WTC11 (cell line): ENCODE data around the gene TBR1. TPM values are rescaled to one million over a fixed set of nuclear protein-coding genes. Genes with fewer than 3 reads are reported as not detected.

Experiments used
- ATAC-seq: fragments of 200-7000 bp; cut with Tn5 transposase; 2 replicates; pipeline ENCODE4 v1.10.0; 2021; ENCODE audit warnings: mild to moderate bottlenecking, moderate library complexity
- CTCF ChIA-PET: fragments of 300-600 bp; sonication (Branson Sonifier 250); formaldehyde crosslinking; loops from one replicate; lab custom pipeline; 2021; ENCODE audit warnings: antibody characterized with exemption; lab: Charles Lee
- POLR2A ChIA-PET: fragments of 350-600 bp; sonication (Branson Sonifier 250); formaldehyde crosslinking; loops from one replicate; lab custom pipeline; 2021; ENCODE audit warnings: antibody characterized with exemption; lab: Charles Lee
- DNase-seq: peaks from one replicate; pipeline ENCODE4 v3.0.0; 2021; ENCODE audit warnings: low spot score
- H3K27ac Mint-ChIP-seq: 2 replicates; pipeline ENCODE4 v1.8.0; 2021; ENCODE audit warnings: mixed read lengths
- H3K27me3 Mint-ChIP-seq: 2 replicates; pipeline ENCODE4 v1.8.0; 2021; ENCODE audit warnings: low read depth, mild to moderate bottlenecking, moderate library complexity, mixed read lengths
- H3K36me3 Mint-ChIP-seq: 2 replicates; pipeline ENCODE4 v1.8.0; 2021; ENCODE audit warnings: mixed read lengths
- H3K4me1 Mint-ChIP-seq: 2 replicates; pipeline ENCODE4 v1.8.0; 2022; ENCODE audit warnings: mixed read lengths
- H3K4me3 Mint-ChIP-seq: 2 replicates; pipeline ENCODE4 v1.8.0; 2021; ENCODE audit warnings: mild to moderate bottlenecking, moderate library complexity, mixed read lengths
- H3K9me3 Mint-ChIP-seq: 2 replicates; pipeline ENCODE4 v1.8.0; 2021; ENCODE audit warnings: mixed read lengths
- CREM ChIP-seq: sonication (generic); formaldehyde crosslinking; IDR thresholded peaks from 2 replicates; pipeline ENCODE4 v1.8.1; 2022; ENCODE audit warnings: mild to moderate bottlenecking, missing genetic modification reagents, moderate library complexity
- ELF4 ChIP-seq: sonication (generic); formaldehyde crosslinking; IDR thresholded peaks from 2 replicates; pipeline ENCODE4 v1.8.1; 2022; ENCODE audit warnings: low read depth, mild to moderate bottlenecking, moderate library complexity, missing genetic modification reagents
- GRHL2 ChIP-seq: fragments of 250-450 bp; sonication (Bioruptor Pico); IDR thresholded peaks from 2 replicates; pipeline ENCODE4 v1.8.0; 2022; ENCODE audit warnings: mild to moderate bottlenecking, moderate library complexity; ENCODE audit not compliant: insufficient replicate concordance, severe bottlenecking
- GTF2I ChIP-seq: fragments of 250-450 bp; sonication (Bioruptor Pico); conservative IDR thresholded peaks from 2 replicates; pipeline ENCODE4 v1.4.0; 2021; ENCODE audit warnings: mild to moderate bottlenecking
- PRRX2 ChIP-seq: fragments of 250-450 bp; sonication (Bioruptor Pico); IDR thresholded peaks from 2 replicates; pipeline ENCODE4 v1.8.0; 2021; ENCODE audit warnings: mild to moderate bottlenecking
- RELA ChIP-seq: sonication (generic); formaldehyde crosslinking; IDR thresholded peaks from 2 replicates; pipeline ENCODE4 v1.8.1; 2022; ENCODE audit warnings: missing genetic modification reagents, mild to moderate bottlenecking, borderline replicate concordance
- TCF7 ChIP-seq: sonication (generic); formaldehyde crosslinking; IDR thresholded peaks from 2 replicates; pipeline ENCODE4 v1.8.0; 2022; ENCODE audit warnings: mild to moderate bottlenecking, low read depth, missing genetic modification reagents, moderate library complexity
- TEAD4 ChIP-seq: sonication (generic); formaldehyde crosslinking; IDR thresholded peaks from 2 replicates; pipeline ENCODE4 v1.8.0; 2022; ENCODE audit warnings: mild to moderate bottlenecking, missing genetic modification reagents
- ZNF317 ChIP-seq: sonication (generic); formaldehyde crosslinking; IDR thresholded peaks from 2 replicates; pipeline ENCODE4 v1.8.1; 2023; ENCODE audit warnings: low read depth, mild to moderate bottlenecking, moderate library complexity, missing genetic modification reagents, borderline replicate concordance
- ZNF532 ChIP-seq: fragments of 250-450 bp; sonication (Bioruptor Pico); IDR thresholded peaks from 2 replicates; pipeline ENCODE4 v1.9.0; 2021; ENCODE audit warnings: mild to moderate bottlenecking, borderline replicate concordance
- ZSCAN18 ChIP-seq: fragments of 250-450 bp; sonication (Bioruptor Pico); IDR thresholded peaks from 2 replicates; pipeline ENCODE4 v2.1.2; 2022; ENCODE audit warnings: mild to moderate bottlenecking, moderate library complexity
- total RNA-seq: library from RNA; stranded (reverse); gene quantifications from 3 replicates; pipeline ENCODE4 v1.2.3, GENCODE V29; 2021
- TF ChIP-seq, protein P1 (sequence below): fragments of 250-450 bp; sonication (Bioruptor Pico); IDR thresholded peaks from 2 replicates; pipeline ENCODE4 v1.9.0; 2021; ENCODE audit warnings: mild to moderate bottlenecking
- TF ChIP-seq, protein P2 (sequence below): sonication (generic); formaldehyde crosslinking; IDR thresholded peaks from 2 replicates; pipeline ENCODE4 v1.8.0; 2023; ENCODE audit warnings: missing genetic modification reagents, mild to moderate bottlenecking, borderline replicate concordance

TBR1 gene
- total RNA-seq, 1 experiment from 2014 or later: not detected

- H3K27ac Mint-ChIP-seq: no peak overlapping the region
- ATAC-seq (no peak), DNase-seq (no peak)
- CTCF ChIA-PET: no interaction called here
- H3K4me3 Mint-ChIP-seq: no peak overlapping the region
- H3K9me3 Mint-ChIP-seq: no peaks in the 10 kb centered on the region
- no peak for TF ChIP-seq TEAD4 (CRISPR knock-in tag)
- no peak for TF ChIP-seq CREM (CRISPR knock-in tag)
- TF ChIP-seq, protein P1, sequence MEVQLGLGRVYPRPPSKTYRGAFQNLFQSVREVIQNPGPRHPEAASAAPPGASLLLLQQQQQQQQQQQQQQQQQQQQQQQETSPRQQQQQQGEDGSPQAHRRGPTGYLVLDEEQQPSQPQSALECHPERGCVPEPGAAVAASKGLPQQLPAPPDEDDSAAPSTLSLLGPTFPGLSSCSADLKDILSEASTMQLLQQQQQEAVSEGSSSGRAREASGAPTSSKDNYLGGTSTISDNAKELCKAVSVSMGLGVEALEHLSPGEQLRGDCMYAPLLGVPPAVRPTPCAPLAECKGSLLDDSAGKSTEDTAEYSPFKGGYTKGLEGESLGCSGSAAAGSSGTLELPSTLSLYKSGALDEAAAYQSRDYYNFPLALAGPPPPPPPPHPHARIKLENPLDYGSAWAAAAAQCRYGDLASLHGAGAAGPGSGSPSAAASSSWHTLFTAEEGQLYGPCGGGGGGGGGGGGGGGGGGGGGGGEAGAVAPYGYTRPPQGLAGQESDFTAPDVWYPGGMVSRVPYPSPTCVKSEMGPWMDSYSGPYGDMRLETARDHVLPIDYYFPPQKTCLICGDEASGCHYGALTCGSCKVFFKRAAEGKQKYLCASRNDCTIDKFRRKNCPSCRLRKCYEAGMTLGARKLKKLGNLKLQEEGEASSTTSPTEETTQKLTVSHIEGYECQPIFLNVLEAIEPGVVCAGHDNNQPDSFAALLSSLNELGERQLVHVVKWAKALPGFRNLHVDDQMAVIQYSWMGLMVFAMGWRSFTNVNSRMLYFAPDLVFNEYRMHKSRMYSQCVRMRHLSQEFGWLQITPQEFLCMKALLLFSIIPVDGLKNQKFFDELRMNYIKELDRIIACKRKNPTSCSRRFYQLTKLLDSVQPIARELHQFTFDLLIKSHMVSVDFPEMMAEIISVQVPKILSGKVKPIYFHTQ (CRISPR knock-in tag): no peak
- no peak for TF ChIP-seq TCF7
- TF ChIP-seq ZNF317 (CRISPR knock-in tag): no peak
- TF ChIP-seq ELF4 (CRISPR knock-in tag): no peak
- TF ChIP-seq ZNF532 (CRISPR knock-in tag): no peak
- no peak for TF ChIP-seq GTF2I (CRISPR knock-in tag)
- peaks cover 6% of the 10 kb centered on the region for H3K4me1 Mint-ChIP-seq
- peaks cover 12% of the 10 kb centered on the region for H3K27me3 Mint-ChIP-seq
- peaks cover 7% of the 10 kb centered on the region; the same call in 1 of the 2 replicates for H3K36me3 Mint-ChIP-seq
- POLR2A ChIA-PET: no interaction called here
These were observed 8.5 kb upstream of the TBR1 start for GRCh38 chr2:161407597-161407996.

- CTCF ChIA-PET: no interaction called here
- Mint-ChIP-seq H3K4me3 (no peak overlapping the region), H3K27me3 (peaks cover 30% of the 10 kb centered on the region), H3K27ac (no peak overlapping the region), H3K4me1 (peaks cover 22% of the 10 kb centered on the region), H3K9me3 (no peaks in the 10 kb centered on the region)
- DNase-seq (no peak), ATAC-seq (no peak)
- no peak for TF ChIP-seq GRHL2 (CRISPR knock-in tag)
- TF ChIP-seq, protein P2, sequence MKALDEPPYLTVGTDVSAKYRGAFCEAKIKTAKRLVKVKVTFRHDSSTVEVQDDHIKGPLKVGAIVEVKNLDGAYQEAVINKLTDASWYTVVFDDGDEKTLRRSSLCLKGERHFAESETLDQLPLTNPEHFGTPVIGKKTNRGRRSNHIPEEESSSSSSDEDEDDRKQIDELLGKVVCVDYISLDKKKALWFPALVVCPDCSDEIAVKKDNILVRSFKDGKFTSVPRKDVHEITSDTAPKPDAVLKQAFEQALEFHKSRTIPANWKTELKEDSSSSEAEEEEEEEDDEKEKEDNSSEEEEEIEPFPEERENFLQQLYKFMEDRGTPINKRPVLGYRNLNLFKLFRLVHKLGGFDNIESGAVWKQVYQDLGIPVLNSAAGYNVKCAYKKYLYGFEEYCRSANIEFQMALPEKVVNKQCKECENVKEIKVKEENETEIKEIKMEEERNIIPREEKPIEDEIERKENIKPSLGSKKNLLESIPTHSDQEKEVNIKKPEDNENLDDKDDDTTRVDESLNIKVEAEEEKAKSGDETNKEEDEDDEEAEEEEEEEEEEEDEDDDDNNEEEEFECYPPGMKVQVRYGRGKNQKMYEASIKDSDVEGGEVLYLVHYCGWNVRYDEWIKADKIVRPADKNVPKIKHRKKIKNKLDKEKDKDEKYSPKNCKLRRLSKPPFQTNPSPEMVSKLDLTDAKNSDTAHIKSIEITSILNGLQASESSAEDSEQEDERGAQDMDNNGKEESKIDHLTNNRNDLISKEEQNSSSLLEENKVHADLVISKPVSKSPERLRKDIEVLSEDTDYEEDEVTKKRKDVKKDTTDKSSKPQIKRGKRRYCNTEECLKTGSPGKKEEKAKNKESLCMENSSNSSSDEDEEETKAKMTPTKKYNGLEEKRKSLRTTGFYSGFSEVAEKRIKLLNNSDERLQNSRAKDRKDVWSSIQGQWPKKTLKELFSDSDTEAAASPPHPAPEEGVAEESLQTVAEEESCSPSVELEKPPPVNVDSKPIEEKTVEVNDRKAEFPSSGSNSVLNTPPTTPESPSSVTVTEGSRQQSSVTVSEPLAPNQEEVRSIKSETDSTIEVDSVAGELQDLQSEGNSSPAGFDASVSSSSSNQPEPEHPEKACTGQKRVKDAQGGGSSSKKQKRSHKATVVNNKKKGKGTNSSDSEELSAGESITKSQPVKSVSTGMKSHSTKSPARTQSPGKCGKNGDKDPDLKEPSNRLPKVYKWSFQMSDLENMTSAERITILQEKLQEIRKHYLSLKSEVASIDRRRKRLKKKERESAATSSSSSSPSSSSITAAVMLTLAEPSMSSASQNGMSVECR: no peak
- no peak for TF ChIP-seq PRRX2 (CRISPR knock-in tag)
- no peak for TF ChIP-seq RELA (CRISPR knock-in tag)
- TF ChIP-seq ZSCAN18 (CRISPR knock-in tag): no peak
- TF ChIP-seq, all 79 proteins: peak for 0
- POLR2A ChIA-PET: no interaction called here
- H3K36me3 Mint-ChIP-seq: peaks cover 7% of the 10 kb centered on the region; the same call in 1 of the 2 replicates
These were observed 6.7 kb upstream of the TBR1 start for GRCh38 chr2:161409308-161409907.
